CD14-positive monocyte (primary cell): ENCODE data around the gene KIF1B. TPM values are rescaled to one million over a fixed set of nuclear protein-coding genes. Genes with fewer than 3 reads are reported as not detected.

Source experiments
- DNase-seq, 3 donors: peaks; one replicate each; pipeline ENCODE4 v3.0.0-alpha.2; 2011 to 2022
- H2AFZ ChIP-seq: 2 replicates; pipeline ENCODE4 v1.6.0; 2012; ENCODE audit warnings: mild to moderate bottlenecking, low read depth, low read length, inconsistent platforms; ENCODE audit not compliant: insufficient read depth, poor library complexity, severe bottlenecking
- H3K27ac ChIP-seq, 2 donors: 1 replicate in 1 of 2; 2 replicates in 1 of 2; pipeline ENCODE4 v1.5.1; 2012 to 2013; ENCODE audit warnings: low read length in 2 of 2, control low read depth in 1 of 2, inconsistent platforms in 1 of 2, low read depth in 1 of 2, mild to moderate bottlenecking in 1 of 2
- H3K27me3 ChIP-seq, 2 donors: one replicate each; pipeline versions ENCODE4 v1.6.0 to v1.6.1; 2011 to 2013; ENCODE audit warnings: low read length in 2 of 2; ENCODE audit not compliant: control insufficient read depth in 2 of 2, insufficient read depth in 2 of 2
- H3K36me3 ChIP-seq, 2 donors: replicated peaks in 1 of 2; 1 replicate in 1 of 2; 2 replicates in 1 of 2; pipeline versions ENCODE4 v1.5.1 to v1.6.1; 2012 to 2013; ENCODE audit warnings: low read length in 2 of 2, control low read depth in 1 of 2, inconsistent platforms in 1 of 2, mild to moderate bottlenecking in 1 of 2; ENCODE audit not compliant: insufficient read depth in 2 of 2, control insufficient read depth in 1 of 2
- H3K4me1 ChIP-seq, 2 donors: 1 replicate in 1 of 2; 2 replicates in 1 of 2; pipeline versions ENCODE4 v1.5.1 to v1.6.1; 2012 to 2013; ENCODE audit warnings: low read length in 2 of 2, control low read depth in 1 of 2, inconsistent platforms in 1 of 2, mild to moderate bottlenecking in 1 of 2, moderate library complexity in 1 of 2; ENCODE audit not compliant: insufficient read depth in 2 of 2, control insufficient read depth in 1 of 2
- H3K4me2 ChIP-seq: replicated peaks from 2 replicates; pipeline ENCODE3; 2012; ENCODE audit warnings: low read length, moderate library complexity, mild to moderate bottlenecking; ENCODE audit not compliant: poor library complexity, severe bottlenecking; ENCODE audit errors: extremely low read depth
- H3K4me3 ChIP-seq, 3 experiments: fragments of 200-600 bp in 1 of 3; sonication (generic) in 1 of 3; replicated peaks in 1 of 3; 1 replicate in 2 of 3; 2 replicates in 1 of 3; pipeline ENCODE4 v1.5.1; 2011 to 2013; ENCODE audit warnings: low read length in 3 of 3, mild to moderate bottlenecking in 3 of 3, control low read depth in 2 of 3, low read depth in 2 of 3, inconsistent platforms in 1 of 3, moderate library complexity in 1 of 3
- H3K79me2 ChIP-seq: 2 replicates; pipeline ENCODE4 v1.6.0; 2012; ENCODE audit warnings: mild to moderate bottlenecking, control low read depth, inconsistent platforms, low read length, moderate library complexity; ENCODE audit not compliant: insufficient read depth
- H3K9ac ChIP-seq: 2 replicates; pipeline ENCODE4 v1.6.0; 2017; ENCODE audit warnings: low read length, mild to moderate bottlenecking; ENCODE audit not compliant: insufficient read depth, poor library complexity, severe bottlenecking
- H3K9me3 ChIP-seq, 2 donors: replicated peaks in 1 of 2; 1 replicate in 1 of 2; 2 replicates in 1 of 2; pipeline versions ENCODE4 v1.5.1 to v1.6.1; 2012 to 2013; ENCODE audit warnings: low read length in 2 of 2, control low read depth in 1 of 2; ENCODE audit not compliant: control insufficient read depth in 1 of 2, insufficient read depth in 1 of 2
- H4K20me1 ChIP-seq: 2 replicates; pipeline ENCODE4 v1.6.0; 2012; ENCODE audit warnings: mild to moderate bottlenecking, low read length, control low read depth, moderate library complexity; ENCODE audit not compliant: insufficient read depth
- H3K27ac Mint-ChIP-seq, 7 donors: one replicate each; pipeline ENCODE4 v1.8.0; 2020; ENCODE audit warnings: mild to moderate bottlenecking in 7 of 7, mixed read lengths in 7 of 7, moderate library complexity in 6 of 7, inconsistent platforms in 2 of 7
- H3K27me3 Mint-ChIP-seq, 3 donors: one replicate each; pipeline ENCODE4 v1.8.0; 2021 to 2022; ENCODE audit warnings: low read depth in 3 of 3, mild to moderate bottlenecking in 3 of 3, mixed read lengths in 3 of 3, moderate library complexity in 3 of 3, inconsistent platforms in 1 of 3
- H3K36me3 Mint-ChIP-seq, 2 donors: one replicate each; pipeline ENCODE4 v1.8.0; 2020; ENCODE audit warnings: mixed read lengths in 2 of 2, inconsistent platforms in 1 of 2, mild to moderate bottlenecking in 1 of 2
- H3K4me1 Mint-ChIP-seq: one replicate; pipeline ENCODE4 v1.8.0; 2020; ENCODE audit warnings: mild to moderate bottlenecking, mixed read lengths
- H3K4me3 Mint-ChIP-seq, 2 donors: one replicate each; pipeline ENCODE4 v1.8.0; 2020; ENCODE audit warnings: mild to moderate bottlenecking in 2 of 2, mixed read lengths in 2 of 2, moderate library complexity in 1 of 2
- H3K9me3 Mint-ChIP-seq, 7 donors: one replicate each; pipeline ENCODE4 v1.8.0; 2020 to 2022; ENCODE audit warnings: mixed read lengths in 7 of 7, mild to moderate bottlenecking in 6 of 7, moderate library complexity in 6 of 7, inconsistent platforms in 2 of 7
- CTCF ChIP-seq: fragments of 200-600 bp; IDR thresholded peaks from one replicate; pipeline ENCODE4 v1.8.0; 2022; ENCODE audit warnings: antibody characterized with exemption, mild to moderate bottlenecking
- WGBS: methylation state at CpG from one replicate; pipeline ENCODE4 v1.1.5; 2013; ENCODE audit warnings: missing lambda C conversion rate; ENCODE audit not compliant: insufficient coverage; 5-methylcytosine and 5-hydroxymethylcytosine counted together
- intact Hi-C, 2 donors: fragments of 100-400 bp; cut with micrococcal nuclease; formaldehyde crosslinking; loops; one replicate each; pipeline versions ENCODE4 v1.15.0 to v1.15.1; 2023
- polyA plus RNA-seq, 3 donors: library from polyadenylated mRNA; depleted of rRNA in 1 of 3; unstranded in 2 of 3; stranded (reverse) in 1 of 3; fragments of 300-500 nt in 2 of 3; fragments of >200 nt in 1 of 3; fragmentation: Illumina TruSeq in 2 of 3; gene quantifications; 1 replicate in 2 of 3; 2 replicates in 1 of 3; pipeline ENCODE4 v1.2.3, GENCODE V29; 2012 to 2021

KIF1B gene
- polyA plus RNA-seq, 3 donors, result 3.0 to 7.0 (median 3.3) TPM

- DNase-seq, result no peak
These were observed 22.2 kb upstream of the KIF1B start for GRCh38 chr1:10188133-10188650.

GRCh38 chr1:10189659-10190058, 20.7 kb upstream of the KIF1B start:
- Histone ChIP-seq H3K4me3 (no peak overlapping the region), H3K9ac (no peak overlapping the region), H3K79me2 (no peaks in the 10 kb centered on the region), H3K4me2 (no peak overlapping the region), H4K20me1 (no peaks in the 10 kb centered on the region), H3K27me3 (no peaks in the 10 kb centered on the region), H2AFZ (peak overlapping the region; percentile 41), H3K27ac (no peak overlapping the region), H3K4me1 (peaks cover 0 to 4% of the 10 kb centered on the region in 2 donors), H3K9me3 (no peaks in the 10 kb centered on the region), H3K36me3 (no peaks in the 10 kb centered on the region)
- Mint-ChIP-seq H3K27me3 (peaks cover under 1 to 7% (median 3%) of the 10 kb centered on the region in 3 donors), H3K27ac (no peak overlapping the region), H3K36me3 (no peaks in the 10 kb centered on the region), H3K9me3 (peaks cover 0 to 5% (median 2%) of the 10 kb centered on the region in 7 donors), H3K4me1 (peaks cover 10% of the 10 kb centered on the region), H3K4me3 (no peak overlapping the region)
- DNase-seq, result no peak
- TF ChIP-seq CTCF, result no peak
- 75% methylated on average over 2 of the region's 4 CpGs for WGBS
- intact Hi-C loops, result no loop called here

More at GRCh38 chr1:10188133-10188650, 22.2 kb upstream of the KIF1B start:
- no peaks in the 10 kb centered on the region for H3K27me3 ChIP-seq
- Mint-ChIP-seq H3K27me3 (peaks cover 0 to 2% (median under 1%) of the 10 kb centered on the region in 3 donors), H3K36me3 (peaks cover 0 to 1% of the 10 kb centered on the region in 2 donors), H3K9me3 (peaks cover 0 to 5% (median 2%) of the 10 kb centered on the region in 7 donors), H3K4me1 (peaks cover 10% of the 10 kb centered on the region), H3K27ac (no peak overlapping the region), H3K4me3 (no peak overlapping the region)
- H3K4me2 ChIP-seq, result no peak overlapping the region
- WGBS, result 100% methylated on average over 1 of the region's 2 CpGs
- no peak overlapping the region for H3K9ac ChIP-seq
- H3K27ac ChIP-seq, result no peak overlapping the region
- no peaks in the 10 kb centered on the region for H3K36me3 ChIP-seq
- H3K4me1 ChIP-seq, result peaks cover 0 to 4% of the 10 kb centered on the region in 2 donors
- no peaks in the 10 kb centered on the region for H3K79me2 ChIP-seq
- intact Hi-C loops, result no loop called here
- no peak for TF ChIP-seq CTCF
- no peaks in the 10 kb centered on the region for H3K9me3 ChIP-seq
- H3K4me3 ChIP-seq, result no peak overlapping the region
- H2AFZ ChIP-seq, result no peak overlapping the region
- H4K20me1 ChIP-seq, result no peaks in the 10 kb centered on the region
